GM06990 (cell line): Measurements from ENCODE around the gene ZGRF1.

Experiments
- DNase-seq: peaks from one replicate; pipeline ENCODE4 v3.0.0-alpha.2; 2011; ENCODE audit not compliant: insufficient read length; ENCODE audit errors: extremely low read depth
- H3K27me3 ChIP-seq: replicated peaks from 2 replicates; pipeline ENCODE4 v1.6.0; 2011; ENCODE audit warnings: low read length; ENCODE audit not compliant: control insufficient read depth, insufficient read depth
- H3K36me3 ChIP-seq: 2 replicates; pipeline ENCODE4 v1.5.1; 2011; ENCODE audit warnings: low read length; ENCODE audit not compliant: control insufficient read depth, insufficient read depth
- H3K4me3 ChIP-seq: replicated peaks from 2 replicates; pipeline ENCODE4 v1.5.1; 2011; ENCODE audit warnings: low read depth, mild to moderate bottlenecking, control low read depth, low read length
- TF ChIP-seq, protein P1 (sequence below): IDR thresholded peaks from 2 replicates; pipeline ENCODE4 v1.5.1; 2011; ENCODE audit warnings: low read length, control low read depth, mild to moderate bottlenecking, inconsistent platforms; ENCODE audit not compliant: insufficient read depth, poor library complexity, severe bottlenecking

The ZGRF1 gene

DNA sequence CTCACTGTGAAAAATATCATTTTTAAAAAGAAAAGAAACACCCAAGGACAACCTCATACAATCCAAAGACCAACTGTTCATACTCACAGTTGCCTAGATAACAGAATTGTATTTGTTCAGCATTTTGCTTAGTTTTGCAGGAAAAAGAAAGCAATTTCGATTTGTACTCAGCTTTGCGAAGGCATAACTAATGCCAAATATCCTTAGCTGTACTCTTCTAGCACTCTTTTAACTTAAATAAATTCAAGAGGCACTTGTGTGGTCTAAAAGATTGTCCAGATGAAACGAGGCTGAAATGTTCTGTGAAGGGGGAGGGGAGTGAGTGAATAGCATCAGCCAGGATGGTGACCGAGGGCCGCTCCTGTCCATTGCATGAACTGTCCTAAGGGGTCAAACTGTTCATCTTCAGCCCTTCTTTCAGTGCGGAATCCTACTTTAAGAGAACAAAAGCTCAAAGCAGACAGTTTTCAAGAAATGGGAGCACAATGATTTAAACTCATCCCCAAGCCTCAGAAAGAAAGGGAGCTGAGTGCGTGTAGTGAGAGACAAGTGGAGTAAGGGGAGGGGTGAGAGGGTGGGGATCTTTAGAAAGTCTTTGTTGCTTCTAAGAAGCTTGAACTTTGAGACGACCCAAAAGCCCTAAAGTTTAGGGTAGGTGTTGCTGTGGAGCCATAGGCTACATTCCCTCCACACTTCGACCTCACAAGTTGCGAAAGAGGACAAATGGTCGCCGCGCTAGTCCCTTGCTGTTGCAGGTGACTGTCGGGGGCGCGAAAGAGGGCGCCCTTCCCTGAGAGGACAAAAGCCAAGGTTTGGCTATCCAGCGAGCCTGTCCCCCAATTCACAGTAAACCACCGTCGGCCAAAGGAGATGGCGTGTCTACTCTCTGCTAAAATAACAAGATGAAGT lies 116.8 kb downstream of the ZGRF1 start:
- TF ChIP-seq, protein P1, sequence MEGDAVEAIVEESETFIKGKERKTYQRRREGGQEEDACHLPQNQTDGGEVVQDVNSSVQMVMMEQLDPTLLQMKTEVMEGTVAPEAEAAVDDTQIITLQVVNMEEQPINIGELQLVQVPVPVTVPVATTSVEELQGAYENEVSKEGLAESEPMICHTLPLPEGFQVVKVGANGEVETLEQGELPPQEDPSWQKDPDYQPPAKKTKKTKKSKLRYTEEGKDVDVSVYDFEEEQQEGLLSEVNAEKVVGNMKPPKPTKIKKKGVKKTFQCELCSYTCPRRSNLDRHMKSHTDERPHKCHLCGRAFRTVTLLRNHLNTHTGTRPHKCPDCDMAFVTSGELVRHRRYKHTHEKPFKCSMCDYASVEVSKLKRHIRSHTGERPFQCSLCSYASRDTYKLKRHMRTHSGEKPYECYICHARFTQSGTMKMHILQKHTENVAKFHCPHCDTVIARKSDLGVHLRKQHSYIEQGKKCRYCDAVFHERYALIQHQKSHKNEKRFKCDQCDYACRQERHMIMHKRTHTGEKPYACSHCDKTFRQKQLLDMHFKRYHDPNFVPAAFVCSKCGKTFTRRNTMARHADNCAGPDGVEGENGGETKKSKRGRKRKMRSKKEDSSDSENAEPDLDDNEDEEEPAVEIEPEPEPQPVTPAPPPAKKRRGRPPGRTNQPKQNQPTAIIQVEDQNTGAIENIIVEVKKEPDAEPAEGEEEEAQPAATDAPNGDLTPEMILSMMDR, result peak; percentile 55
- H3K36me3 ChIP-seq, result no peaks in the 10 kb centered on the region
- H3K4me3 ChIP-seq, result peak overlapping the region; percentile 56
- DNase-seq, result no peak
- no peaks in the 10 kb centered on the region for H3K27me3 ChIP-seq

DNA sequence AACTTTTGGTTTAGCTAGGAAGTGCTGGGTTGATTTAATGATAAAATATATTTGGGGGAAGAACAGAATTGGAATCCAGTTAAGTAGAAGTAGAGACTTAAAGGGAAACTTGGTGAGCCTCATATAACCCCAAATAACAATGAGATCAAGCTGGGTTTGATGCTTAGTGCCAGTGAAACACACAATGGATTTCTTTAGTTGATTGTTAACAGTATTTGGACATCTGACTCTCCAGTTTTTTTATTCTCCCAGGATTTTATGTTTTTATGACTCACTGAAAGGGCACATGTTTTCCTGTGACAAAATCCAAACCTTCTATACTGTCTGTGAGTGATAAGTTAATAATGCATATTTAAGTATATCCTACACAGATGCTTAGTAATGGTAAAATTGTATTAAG lies 118.0 kb downstream of the ZGRF1 start:
- TF ChIP-seq, protein P1, result no peak
- DNase-seq, result no peak
- H3K27me3 ChIP-seq, result no peaks in the 10 kb centered on the region
- no peaks in the 10 kb centered on the region for H3K36me3 ChIP-seq
- no peak overlapping the region for H3K4me3 ChIP-seq

DNA sequence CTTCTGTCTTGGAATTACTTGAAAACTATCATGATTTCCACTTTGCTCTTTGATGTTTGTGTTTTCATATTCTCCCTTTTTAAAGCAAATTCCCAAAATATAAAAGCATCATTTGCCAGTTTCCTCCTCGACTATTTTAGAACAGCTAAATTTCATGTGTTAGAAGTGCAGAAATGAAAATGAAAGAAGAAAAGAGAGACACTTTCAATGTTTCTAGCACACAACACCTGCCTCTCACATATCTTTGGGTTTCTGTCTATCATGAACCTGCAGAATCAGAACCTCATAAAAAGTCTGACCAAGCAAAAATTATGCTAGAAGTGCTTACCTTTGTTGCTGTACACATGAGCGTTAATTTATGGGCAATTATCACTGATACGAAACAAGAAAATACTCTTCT lies 118.8 kb downstream of the ZGRF1 start:
- no peaks in the 10 kb centered on the region for H3K27me3 ChIP-seq

DNA sequence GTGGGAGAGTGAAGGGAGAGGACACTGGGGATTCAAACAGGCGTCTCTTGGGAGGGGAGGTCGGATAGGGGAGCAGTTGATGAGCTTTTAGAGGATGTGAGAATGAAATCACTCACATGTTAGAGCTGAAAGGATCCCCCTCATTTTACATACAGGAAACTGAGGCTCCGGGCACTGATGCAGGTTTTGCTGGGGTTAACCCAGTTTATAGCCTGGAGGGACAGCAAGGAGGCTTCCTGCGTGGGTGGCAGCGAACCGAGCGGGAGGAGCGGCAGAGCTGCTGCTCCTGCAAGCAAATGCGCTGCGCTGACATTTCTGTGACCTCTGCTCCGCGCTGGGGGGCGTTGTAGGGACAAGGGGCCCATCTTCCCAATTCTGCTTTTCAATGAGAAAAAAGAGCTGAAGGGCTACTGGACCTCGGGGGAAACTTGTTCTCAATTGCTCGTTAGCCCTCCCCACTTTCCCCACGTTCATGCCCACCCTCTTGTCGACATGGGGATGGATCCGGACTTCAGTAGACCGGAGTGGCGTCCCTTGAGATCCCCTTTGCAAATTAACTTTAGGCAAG lies 119.6 kb downstream of the ZGRF1 start:
- Histone ChIP-seq H3K27me3 (no peaks in the 10 kb centered on the region), H3K4me3 (peak overlapping the region; percentile 79), H3K36me3 (no peaks in the 10 kb centered on the region)
- peak; percentile 73 for DNase-seq
- TF ChIP-seq, protein P1, result peak; percentile 47

More for the DNA sequence above, 118.8 kb downstream of the ZGRF1 start:
- no peak for DNase-seq
- TF ChIP-seq, protein P1, result no peak
- Histone ChIP-seq H3K36me3 (no peaks in the 10 kb centered on the region), H3K4me3 (peak overlapping the region; percentile 79)

DNA sequence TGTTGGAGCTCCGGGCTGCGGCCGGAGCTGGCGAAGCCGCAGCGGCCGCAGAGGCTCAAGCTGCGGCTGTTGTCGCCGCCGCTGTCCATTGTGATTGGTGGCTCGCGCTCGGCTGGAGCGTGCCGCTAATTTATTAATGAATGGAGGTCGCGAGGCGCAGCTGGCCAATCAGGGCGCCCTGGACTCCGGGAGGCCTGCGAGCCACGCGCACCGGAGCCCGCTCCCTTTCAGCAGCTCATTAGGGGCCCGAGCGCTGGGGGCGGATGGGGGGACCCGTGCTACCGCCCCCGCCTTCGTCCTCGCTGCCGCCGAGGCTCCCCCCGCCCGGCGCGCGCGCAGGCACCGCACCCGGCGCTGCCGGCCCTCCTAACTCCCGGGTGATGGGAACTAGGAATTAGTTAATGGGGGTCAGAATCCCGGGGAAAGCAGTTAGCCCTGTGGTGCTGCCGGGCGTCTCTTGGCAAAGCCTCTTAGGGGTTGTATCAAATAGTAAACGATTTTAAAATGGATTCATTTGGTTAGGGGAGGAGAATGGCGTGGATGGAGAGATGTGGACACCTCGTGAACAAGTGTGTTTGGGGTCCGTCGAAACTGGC lies 120.1 kb downstream of the ZGRF1 start:
- TF ChIP-seq, protein P1, result no peak
- no peaks in the 10 kb centered on the region for H3K36me3 ChIP-seq
- DNase-seq, result peak; percentile 70
- H3K27me3 ChIP-seq, result no peaks in the 10 kb centered on the region
- peak overlapping the region; percentile 79 for H3K4me3 ChIP-seq
